PC-9 (cell line): ENCODE results near the gene MPP1. TPM values are rescaled to one million over a fixed set of nuclear protein-coding genes. Genes with fewer than 3 reads are reported as not detected.

Experiments used
- BruUV-seq: library from RNA; stranded (reverse); fragments of 400-500 nt; replicated peaks from 2 replicates; lab custom pipeline; 2021; lab: Mats Ljungman, UMichigan
- CTCF ChIA-PET: fragments of 300-600 bp; sonication (Branson Sonifier 250); formaldehyde crosslinking; loops from one replicate; lab custom pipeline; 2022; ENCODE audit warnings: antibody characterized with exemption; lab: Charles Lee
- POLR2A ChIA-PET: fragments of 300-600 bp; sonication (Branson Sonifier 250); formaldehyde crosslinking; loops from one replicate; lab custom pipeline; 2022; ENCODE audit warnings: antibody characterized with exemption; ENCODE audit not compliant: unreplicated experiment; lab: Charles Lee
- DNase-seq, 2 experiments: peaks; one replicate each; pipeline versions ENCODE4 v3.0.0 to v3.0.0-alpha.2; 2015 to 2022; ENCODE audit warnings: mixed read lengths in 1 of 2
- H2AFZ ChIP-seq: fragments of 200-600 bp; sonication (generic); 2 replicates; pipeline ENCODE4 v1.8.1; 2017; ENCODE audit warnings: antibody characterized with exemption
- H3F3A ChIP-seq: fragments of 200-600 bp; sonication (generic); 2 replicates; pipeline ENCODE4 v1.8.1; 2017; ENCODE audit warnings: antibody characterized with exemption, mild to moderate bottlenecking, low read depth; ENCODE audit not compliant: insufficient read depth
- H3K27ac ChIP-seq: fragments of 200-600 bp; sonication (generic); 2 replicates; pipeline ENCODE4 v1.6.1; 2016; ENCODE audit warnings: mixed run types
- H3K27me3 ChIP-seq: fragments of 200-600 bp; sonication (generic); 2 replicates; pipeline ENCODE4 v1.6.1; 2016; ENCODE audit warnings: low read depth, mixed run types; ENCODE audit not compliant: insufficient read depth
- H3K36me3 ChIP-seq: fragments of 200-600 bp; sonication (generic); 2 replicates; pipeline ENCODE4 v1.6.1; 2016; ENCODE audit warnings: low read depth, mixed run types
- H3K4me1 ChIP-seq: fragments of 200-600 bp; sonication (generic); replicated peaks from 2 replicates; pipeline ENCODE4 v1.6.1; 2016; ENCODE audit warnings: mixed run types; ENCODE audit not compliant: insufficient read depth
- H3K4me2 ChIP-seq: fragments of 200-600 bp; sonication (generic); 2 replicates; pipeline ENCODE4 v1.6.1; 2017; ENCODE audit warnings: mixed run types
- H3K4me3 ChIP-seq: fragments of 200-600 bp; sonication (generic); 2 replicates; pipeline ENCODE4 v1.6.1; 2016; ENCODE audit warnings: mixed run types
- H3K79me2 ChIP-seq: fragments of 200-600 bp; sonication (generic); 2 replicates; pipeline ENCODE4 v1.6.1; 2017; ENCODE audit warnings: low read depth, mixed run types
- H3K9me2 ChIP-seq: fragments of 200-600 bp; sonication (generic); 2 replicates; pipeline ENCODE4 v1.8.1; 2017; ENCODE audit warnings: mild to moderate bottlenecking; ENCODE audit not compliant: insufficient read depth
- H3K9me3 ChIP-seq: fragments of 200-600 bp; sonication (generic); 2 replicates; pipeline ENCODE4 v1.8.1; 2016; ENCODE audit warnings: low read depth; ENCODE audit not compliant: insufficient read depth
- H4K20me1 ChIP-seq: fragments of 200-600 bp; sonication (generic); 2 replicates; pipeline ENCODE4 v1.8.1; 2017; ENCODE audit not compliant: insufficient read depth
- EZH2 ChIP-seq: fragments of 200-600 bp; sonication (generic); IDR thresholded peaks from 2 replicates; pipeline ENCODE4 v1.8.0; 2017; ENCODE audit warnings: antibody characterized with exemption, low read depth
- intact Hi-C: fragments of 100-400 bp; cut with micrococcal nuclease; formaldehyde crosslinking; loops from one replicate; pipeline ENCODE4 v1.10.0; 2022; ENCODE audit not compliant: unreplicated experiment
- total RNA-seq: library from RNA; stranded (reverse); gene quantifications from 2 replicates; pipeline ENCODE4 v1.2.3, GENCODE V29; 2021
- TF ChIP-seq, protein P1 (sequence below): fragments of 200-600 bp; sonication (generic); conservative IDR thresholded peaks from 2 replicates; pipeline ENCODE4 v1.6.1; 2017; ENCODE audit warnings: mixed run types, antibody characterized with exemption, mild to moderate bottlenecking, moderate library complexity

MPP1 gene
- total RNA-seq, 1 experiment from 2014 or later = 4.8 TPM

DNA sequence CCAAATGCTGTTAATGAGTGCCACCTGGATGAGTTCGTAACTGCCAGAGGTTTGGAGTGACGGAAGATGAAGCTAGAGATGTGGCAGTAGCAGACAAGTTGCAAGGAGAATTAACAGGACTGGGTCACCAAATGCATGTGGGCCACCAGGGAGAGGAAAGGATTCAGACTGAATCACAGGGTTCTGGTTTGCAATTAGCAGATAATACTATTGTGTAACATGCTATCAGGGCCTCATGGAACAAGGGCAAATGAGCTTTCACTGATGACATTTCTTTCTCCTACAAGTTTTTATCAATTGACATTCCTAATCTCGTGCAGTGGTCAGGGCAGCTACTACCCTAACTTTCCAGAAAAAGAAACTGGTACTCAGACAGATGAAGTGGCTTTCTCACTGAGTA, 75.8 kb downstream of the MPP1 start:
- no TSS peak for BruUV-seq
- H3K27ac ChIP-seq = no peak overlapping the region

More for the DNA sequence above, 75.8 kb downstream of the MPP1 start:
- DNase-seq = no peak
- Histone ChIP-seq H3K27me3 (no peaks in the 10 kb centered on the region), H3F3A (peaks cover 6% of the 10 kb centered on the region; the same call in 1 of the 2 replicates), H3K4me1 (peaks cover 30% of the 10 kb centered on the region), H4K20me1 (no peaks in the 10 kb centered on the region), H3K4me3 (no peak overlapping the region), H3K4me2 (no peak overlapping the region), H3K36me3 (no peaks in the 10 kb centered on the region), H2AFZ (no peak overlapping the region), H3K79me2 (no peaks in the 10 kb centered on the region), H3K9me3 (no peaks in the 10 kb centered on the region), H3K9me2 (no peaks in the 10 kb centered on the region)
- TF ChIP-seq, protein P1, sequence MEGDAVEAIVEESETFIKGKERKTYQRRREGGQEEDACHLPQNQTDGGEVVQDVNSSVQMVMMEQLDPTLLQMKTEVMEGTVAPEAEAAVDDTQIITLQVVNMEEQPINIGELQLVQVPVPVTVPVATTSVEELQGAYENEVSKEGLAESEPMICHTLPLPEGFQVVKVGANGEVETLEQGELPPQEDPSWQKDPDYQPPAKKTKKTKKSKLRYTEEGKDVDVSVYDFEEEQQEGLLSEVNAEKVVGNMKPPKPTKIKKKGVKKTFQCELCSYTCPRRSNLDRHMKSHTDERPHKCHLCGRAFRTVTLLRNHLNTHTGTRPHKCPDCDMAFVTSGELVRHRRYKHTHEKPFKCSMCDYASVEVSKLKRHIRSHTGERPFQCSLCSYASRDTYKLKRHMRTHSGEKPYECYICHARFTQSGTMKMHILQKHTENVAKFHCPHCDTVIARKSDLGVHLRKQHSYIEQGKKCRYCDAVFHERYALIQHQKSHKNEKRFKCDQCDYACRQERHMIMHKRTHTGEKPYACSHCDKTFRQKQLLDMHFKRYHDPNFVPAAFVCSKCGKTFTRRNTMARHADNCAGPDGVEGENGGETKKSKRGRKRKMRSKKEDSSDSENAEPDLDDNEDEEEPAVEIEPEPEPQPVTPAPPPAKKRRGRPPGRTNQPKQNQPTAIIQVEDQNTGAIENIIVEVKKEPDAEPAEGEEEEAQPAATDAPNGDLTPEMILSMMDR = no peak
- TF ChIP-seq EZH2 = no peak
- ChIA-PET POLR2A (no interaction called here), CTCF (no interaction called here)
- intact Hi-C loops = no loop called here

Other genes with a start within 250 kb of the MPP1 start
- not detected in 2 replicates for gene CTAG1A, start 220.4 kb downstream of the MPP1 start, total RNA-seq
- not detected in 2 replicates for gene CTAG1B, start 186.2 kb downstream of the MPP1 start, total RNA-seq
- gene CTAG2, start 151.9 kb downstream of the MPP1 start, total RNA-seq = not detected in 2 replicates
- gene GAB3, start 54.4 kb downstream of the MPP1 start, total RNA-seq = 0.17 and 0.63 TPM in 2 replicates
- gene DKC1, start 42.6 kb downstream of the MPP1 start, total RNA-seq = 83.5 and 101 TPM in 2 replicates
- not detected in 2 replicates for gene SMIM9, start 29.2 kb upstream of the MPP1 start, total RNA-seq
- 12.1 and 19.6 TPM in 2 replicates for gene F8A1, start 80.9 kb upstream of the MPP1 start, total RNA-seq
- 13.8 and 15.2 TPM in 2 replicates for gene F8, start 217.2 kb upstream of the MPP1 start, total RNA-seq
- 90.6 and 108 TPM in 2 replicates for gene FUNDC2, start 221.4 kb upstream of the MPP1 start, total RNA-seq